Measurements from ENCODE around the gene UNC79. TPM values are rescaled to one million over a fixed set of nuclear protein-coding genes. Genes with fewer than 3 reads are reported as not detected.

UNC79 gene
- total RNA-seq, 1 donor from 2014 or later, result 0.03 TPM

GRCh38 chr14:93734086-93734822 is 303.5 kb downstream of the UNC79 start:
- H3K9me3 Mint-ChIP-seq, result no peaks in the 10 kb centered on the region
- no peak overlapping the region for H3K27ac Mint-ChIP-seq
- DNase-seq (ENCODE audit: low spot score), result no peak

DNA sequence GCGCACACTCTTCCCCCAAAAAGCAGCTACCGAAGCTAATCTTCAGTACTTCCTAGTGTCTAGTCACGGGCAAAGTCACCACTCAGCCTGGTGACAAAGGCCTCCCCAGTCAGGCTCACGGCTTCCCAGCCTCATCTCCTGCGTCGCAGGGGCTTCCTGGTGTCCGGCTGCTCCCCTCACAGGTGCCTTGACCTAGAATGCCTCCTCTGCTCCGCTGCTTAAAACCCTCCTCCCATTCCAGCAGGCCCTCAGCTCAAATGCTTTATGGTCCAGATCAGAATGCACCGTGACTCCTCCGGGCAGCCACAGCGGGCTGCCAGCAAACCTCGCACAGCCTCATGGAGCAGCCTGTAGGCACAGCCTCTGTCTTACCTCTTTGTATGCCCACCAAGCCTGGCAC is 304.5 kb downstream of the UNC79 start:
- intact Hi-C loops (cut with micrococcal nuclease), result no loop called here
- Mint-ChIP-seq H3K4me3 (no peak overlapping the region), H3K27ac (no peak overlapping the region), H3K4me1 (ENCODE audit: low read depth) (no peaks in the 10 kb centered on the region), H3K9me3 (no peaks in the 10 kb centered on the region), H3K27me3 (ENCODE audit: insufficient read depth) (no peaks in the 10 kb centered on the region), H3K36me3 (ENCODE audit: low read depth) (no peaks in the 10 kb centered on the region)
- no peak for DNase-seq (ENCODE audit: low spot score)

More at GRCh38 chr14:93734086-93734822, 303.5 kb downstream of the UNC79 start:
- Mint-ChIP-seq H3K4me3 (no peak overlapping the region), H3K4me1 (ENCODE audit: low read depth) (no peaks in the 10 kb centered on the region), H3K27me3 (ENCODE audit: insufficient read depth) (no peaks in the 10 kb centered on the region), H3K36me3 (ENCODE audit: low read depth) (no peaks in the 10 kb centered on the region)
- intact Hi-C loops (cut with micrococcal nuclease), result no loop called here

DNA sequence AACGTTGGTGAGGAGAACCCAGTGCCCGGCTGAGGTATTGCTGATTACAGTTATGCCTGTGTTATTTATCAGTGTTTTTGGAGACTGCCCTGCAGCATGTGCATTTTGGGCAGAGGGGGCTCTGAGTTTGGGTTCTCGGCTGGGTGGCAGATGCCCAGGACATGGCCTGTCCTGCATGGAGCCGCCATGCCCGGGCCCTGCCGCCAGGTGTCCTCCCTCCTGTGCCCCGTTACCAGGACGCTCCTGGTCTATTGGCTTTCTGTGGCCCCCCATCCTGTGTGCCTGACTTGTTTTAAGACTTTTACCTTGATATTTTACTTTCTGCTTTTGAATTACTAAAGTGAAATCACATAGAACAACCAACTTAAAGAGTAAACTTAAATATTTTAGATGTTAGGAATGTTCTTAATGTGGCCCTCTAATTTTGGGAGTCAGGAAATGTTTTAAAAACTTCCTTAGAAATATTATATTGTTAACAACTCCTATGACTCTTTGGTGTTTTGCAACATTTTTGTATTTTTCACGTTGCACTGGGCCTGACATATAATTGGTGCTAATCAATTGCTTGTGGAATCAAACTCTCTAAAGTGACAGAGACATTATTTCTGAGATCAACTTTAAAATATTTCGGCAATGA is 305.8 kb downstream of the UNC79 start:
- Mint-ChIP-seq H3K4me3 (no peak overlapping the region), H3K9me3 (no peaks in the 10 kb centered on the region), H3K27me3 (ENCODE audit: insufficient read depth) (no peaks in the 10 kb centered on the region), H3K4me1 (ENCODE audit: low read depth) (no peaks in the 10 kb centered on the region), H3K36me3 (ENCODE audit: low read depth) (no peaks in the 10 kb centered on the region), H3K27ac (no peak overlapping the region)
- intact Hi-C loops (cut with micrococcal nuclease), result no loop called here
- DNase-seq (ENCODE audit: low spot score), result no peak

- intact Hi-C loops (cut with micrococcal nuclease), result no loop called here
- Mint-ChIP-seq H3K27me3 (ENCODE audit: insufficient read depth) (no peaks in the 10 kb centered on the region), H3K4me3 (no peak overlapping the region), H3K36me3 (ENCODE audit: low read depth) (no peaks in the 10 kb centered on the region), H3K4me1 (ENCODE audit: low read depth) (no peaks in the 10 kb centered on the region), H3K9me3 (no peaks in the 10 kb centered on the region), H3K27ac (no peak overlapping the region)
- no peak for DNase-seq (ENCODE audit: low spot score)
Observed at GRCh38 chr14:93737634-93738033, 306.9 kb downstream of the UNC79 start.

DNA sequence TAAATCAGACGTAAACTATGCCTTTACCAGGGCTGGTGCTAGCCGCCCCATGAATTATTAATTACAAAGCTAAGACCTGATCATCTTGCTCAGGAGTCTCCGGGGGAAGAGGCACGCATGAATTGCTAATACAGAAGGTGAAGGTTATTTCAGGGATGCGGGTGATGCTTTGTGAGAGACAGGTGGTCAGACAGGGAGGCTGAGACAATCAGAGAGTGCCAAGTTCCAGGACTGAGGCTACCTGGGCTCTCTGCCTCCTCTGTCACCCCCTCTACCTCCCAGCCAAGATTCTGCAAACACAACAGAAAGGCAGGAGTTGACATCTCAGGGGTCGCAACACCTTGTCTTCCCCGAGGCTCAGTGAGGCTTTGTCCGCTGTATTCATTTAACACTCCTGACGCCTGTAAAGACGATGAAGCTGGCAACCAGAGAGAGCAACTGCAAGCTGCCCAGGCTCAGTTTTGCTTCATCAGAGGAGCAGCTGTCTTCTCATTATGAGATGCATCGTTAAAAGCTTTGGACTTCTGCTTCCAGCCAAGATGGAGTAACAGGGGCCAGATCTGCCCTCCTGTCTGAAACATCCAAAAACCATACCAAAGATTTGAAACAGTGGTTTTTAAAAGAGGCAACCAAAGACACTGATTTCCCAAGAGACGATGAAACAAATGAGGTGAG is 311.0 kb downstream of the UNC79 start:
- Mint-ChIP-seq H3K27ac (no peak overlapping the region), H3K4me1 (ENCODE audit: low read depth) (no peaks in the 10 kb centered on the region), H3K9me3 (no peaks in the 10 kb centered on the region), H3K4me3 (no peak overlapping the region), H3K36me3 (ENCODE audit: low read depth) (no peaks in the 10 kb centered on the region), H3K27me3 (ENCODE audit: insufficient read depth) (peaks cover 3% of the 10 kb centered on the region)
- intact Hi-C loops (cut with micrococcal nuclease), result loop anchor here (10.0 kb wide), 1 partner anchor 153 kb away; no protein-coding TSS in a partner anchor
- DNase-seq (ENCODE audit: low spot score), result no peak

DNA sequence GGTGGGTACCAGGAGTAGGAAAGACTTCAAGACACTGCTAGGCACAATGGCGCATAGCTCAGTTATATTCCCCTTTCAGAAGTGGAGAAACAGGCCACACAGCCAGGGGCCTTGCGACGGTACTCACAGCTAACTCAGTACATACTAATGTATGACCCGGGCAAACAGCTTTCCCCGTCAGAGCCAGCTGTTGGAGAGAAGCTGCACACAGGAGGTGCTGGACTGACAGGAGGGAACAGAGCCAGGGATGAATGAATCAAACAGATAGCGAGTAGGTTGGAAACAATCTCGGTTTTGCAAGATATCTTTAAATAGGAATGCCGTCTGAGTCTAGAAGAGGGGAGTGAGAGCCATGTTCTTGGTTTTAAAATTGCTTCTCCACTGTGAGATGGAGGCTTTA is 312.0 kb downstream of the UNC79 start:
- Mint-ChIP-seq H3K36me3 (ENCODE audit: low read depth) (no peaks in the 10 kb centered on the region), H3K27ac (no peak overlapping the region), H3K4me1 (ENCODE audit: low read depth) (no peaks in the 10 kb centered on the region)

GRCh38 chr14:93743270-93744060 is 312.7 kb downstream of the UNC79 start:
- DNase-seq (ENCODE audit: low spot score), result no peak
- no peak overlapping the region for H3K27ac Mint-ChIP-seq
- H3K4me3 Mint-ChIP-seq, result no peak overlapping the region
- intact Hi-C loops (cut with micrococcal nuclease), result loop anchor here (10.0 kb wide), 1 partner anchor 151 kb away; no protein-coding TSS in a partner anchor
- H3K27me3 Mint-ChIP-seq (ENCODE audit: insufficient read depth), result peaks cover 3% of the 10 kb centered on the region
- no peaks in the 10 kb centered on the region for H3K4me1 Mint-ChIP-seq (ENCODE audit: low read depth)
- no peaks in the 10 kb centered on the region for H3K9me3 Mint-ChIP-seq
- H3K36me3 Mint-ChIP-seq (ENCODE audit: low read depth), result no peaks in the 10 kb centered on the region

More for the DNA sequence above, 312.0 kb downstream of the UNC79 start:
- Mint-ChIP-seq H3K9me3 (no peaks in the 10 kb centered on the region), H3K27me3 (ENCODE audit: insufficient read depth) (peaks cover 3% of the 10 kb centered on the region), H3K4me3 (no peak overlapping the region)
- intact Hi-C loops (cut with micrococcal nuclease), result loop anchor here (10.0 kb wide), 1 partner anchor 152 kb away; no protein-coding TSS in a partner anchor
- no peak for DNase-seq (ENCODE audit: low spot score)

GRCh38 chr14:93744176-93744575 is 313.4 kb downstream of the UNC79 start:
- Mint-ChIP-seq H3K27me3 (ENCODE audit: insufficient read depth) (peaks cover 3% of the 10 kb centered on the region), H3K4me1 (ENCODE audit: low read depth) (no peaks in the 10 kb centered on the region), H3K36me3 (ENCODE audit: low read depth) (no peaks in the 10 kb centered on the region), H3K9me3 (no peaks in the 10 kb centered on the region), H3K27ac (no peak overlapping the region), H3K4me3 (no peak overlapping the region)
- intact Hi-C loops (cut with micrococcal nuclease), result loop anchor here (10.0 kb wide), 1 partner anchor 151 kb away; no protein-coding TSS in a partner anchor
- no peak for DNase-seq (ENCODE audit: low spot score)

DNA sequence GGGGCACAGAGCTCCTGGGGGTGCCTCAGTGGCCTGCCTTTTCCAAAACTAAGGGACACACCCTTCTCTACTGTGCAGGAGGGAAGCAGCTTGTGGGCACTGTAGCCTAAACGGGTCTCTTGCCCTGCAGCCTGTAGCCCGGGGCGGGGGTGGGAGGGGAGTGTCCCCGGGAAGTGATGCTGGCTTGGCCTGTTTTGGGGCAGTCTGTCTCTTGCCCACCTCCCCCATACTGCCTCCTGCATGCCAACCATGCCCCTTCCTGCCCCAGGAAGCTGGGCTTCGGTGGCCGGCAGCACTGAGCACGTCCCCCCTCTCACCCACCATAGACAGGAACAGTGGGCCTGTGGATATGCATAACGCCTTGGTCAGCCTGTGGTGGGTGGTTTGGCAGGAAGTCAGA is 314.1 kb downstream of the UNC79 start:
- Mint-ChIP-seq H3K36me3 (ENCODE audit: low read depth) (no peaks in the 10 kb centered on the region), H3K4me3 (no peak overlapping the region), H3K27ac (no peak overlapping the region), H3K4me1 (ENCODE audit: low read depth) (no peaks in the 10 kb centered on the region), H3K27me3 (ENCODE audit: insufficient read depth) (peaks cover 3% of the 10 kb centered on the region), H3K9me3 (no peaks in the 10 kb centered on the region)
- no peak for DNase-seq (ENCODE audit: low spot score)
- intact Hi-C loops (cut with micrococcal nuclease), result loop anchor here (10.0 kb wide), 1 partner anchor 150 kb away; no protein-coding TSS in a partner anchor

DNA sequence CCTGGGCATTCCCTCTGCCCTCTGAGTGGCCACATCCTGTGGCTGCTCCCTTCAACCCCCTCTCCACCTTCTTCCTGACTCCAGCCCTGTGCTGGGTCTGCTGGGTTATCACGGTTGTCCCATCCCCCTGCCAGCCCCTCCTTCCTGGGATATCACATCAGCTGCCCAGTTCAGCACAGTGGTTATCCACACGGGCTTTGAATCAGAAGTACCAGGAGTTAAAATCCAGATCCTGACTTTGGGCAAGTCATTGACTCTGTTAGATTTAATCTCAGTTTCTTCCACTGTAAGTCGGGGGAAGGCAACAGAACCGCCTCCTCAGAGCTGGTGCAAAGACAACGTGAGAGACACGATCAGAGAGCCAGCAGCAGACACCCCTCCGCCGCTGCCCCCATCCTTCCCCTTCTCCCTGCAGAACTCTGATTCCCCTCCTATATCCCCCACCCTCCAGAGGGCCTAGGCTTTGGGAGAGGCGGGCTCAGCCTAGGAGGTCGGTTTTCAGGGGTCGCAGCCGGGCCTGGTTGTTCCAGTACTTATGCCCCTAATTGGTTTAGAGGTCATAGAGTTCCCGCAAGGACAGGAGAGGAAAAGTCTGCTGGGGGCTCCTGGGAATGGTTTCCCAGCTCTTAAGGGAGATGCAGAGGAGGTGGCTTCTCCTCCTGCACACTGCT is 315.0 kb downstream of the UNC79 start:
- intact Hi-C loops (cut with micrococcal nuclease), result loop anchor here (10.0 kb wide), 1 partner anchor 149 kb away; no protein-coding TSS in a partner anchor
- peaks cover 3% of the 10 kb centered on the region for H3K27me3 Mint-ChIP-seq (ENCODE audit: insufficient read depth)
- H3K36me3 Mint-ChIP-seq (ENCODE audit: low read depth), result no peaks in the 10 kb centered on the region
- H3K9me3 Mint-ChIP-seq, result no peaks in the 10 kb centered on the region
- H3K4me1 Mint-ChIP-seq (ENCODE audit: low read depth), result no peaks in the 10 kb centered on the region
- no peak for DNase-seq (ENCODE audit: low spot score)
- H3K4me3 Mint-ChIP-seq, result no peak overlapping the region
- no peak overlapping the region for H3K27ac Mint-ChIP-seq

DNA sequence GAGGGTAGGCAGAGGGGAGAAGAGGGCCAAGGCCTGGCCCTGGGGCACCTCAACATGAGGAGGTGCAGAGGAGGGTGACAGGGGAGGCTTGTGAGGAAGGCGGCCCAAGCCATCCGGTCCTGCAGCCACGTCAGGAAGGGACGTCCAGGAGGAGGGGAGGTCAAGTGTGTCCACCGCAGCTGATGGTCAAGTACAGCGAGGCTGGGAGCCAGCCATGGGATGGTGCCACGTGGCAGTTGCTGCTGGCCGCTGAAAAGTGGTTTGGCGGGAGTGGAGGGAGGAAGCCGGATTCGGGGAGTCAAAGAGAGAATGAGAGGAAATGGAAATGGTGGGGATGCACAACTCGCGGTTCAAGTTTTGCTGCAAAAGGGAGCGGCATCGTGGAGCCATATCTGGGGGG is 316.4 kb downstream of the UNC79 start:
- Mint-ChIP-seq H3K27ac (no peak overlapping the region), H3K27me3 (ENCODE audit: insufficient read depth) (peaks cover 3% of the 10 kb centered on the region), H3K4me3 (no peak overlapping the region), H3K36me3 (ENCODE audit: low read depth) (no peaks in the 10 kb centered on the region), H3K4me1 (ENCODE audit: low read depth) (no peaks in the 10 kb centered on the region), H3K9me3 (no peaks in the 10 kb centered on the region)
- intact Hi-C loops (cut with micrococcal nuclease), result loop anchor here (10.0 kb wide), 1 partner anchor 148 kb away; no protein-coding TSS in a partner anchor
- DNase-seq (ENCODE audit: low spot score), result no peak

DNA sequence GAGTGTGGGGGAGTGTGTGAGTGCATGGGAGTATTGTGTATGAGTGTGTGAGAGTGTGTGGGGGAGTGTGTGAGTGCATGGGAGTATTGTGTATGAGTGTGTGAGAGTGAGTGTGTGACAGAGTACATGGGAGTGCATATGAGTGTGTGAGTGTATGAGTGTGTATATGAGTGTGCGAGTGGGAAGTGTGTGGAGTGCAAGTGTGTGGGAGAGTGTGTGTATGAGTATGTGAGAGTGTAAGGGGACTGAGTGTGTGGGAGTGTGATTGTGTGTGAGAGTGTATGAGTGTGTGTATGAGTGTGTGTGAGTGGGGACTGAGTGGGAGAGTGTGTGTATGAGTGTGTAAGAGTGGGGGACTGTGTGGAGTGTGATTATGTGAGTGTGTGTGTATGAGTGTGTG is 316.8 kb downstream of the UNC79 start:
- H3K9me3 Mint-ChIP-seq, result no peaks in the 10 kb centered on the region
- intact Hi-C loops (cut with micrococcal nuclease), result loop anchor here (10.0 kb wide), 1 partner anchor 147 kb away; no protein-coding TSS in a partner anchor
- H3K27me3 Mint-ChIP-seq (ENCODE audit: insufficient read depth), result peaks cover 3% of the 10 kb centered on the region
- H3K36me3 Mint-ChIP-seq (ENCODE audit: low read depth), result no peaks in the 10 kb centered on the region
- no peak for DNase-seq (ENCODE audit: low spot score)
- H3K4me3 Mint-ChIP-seq, result no peak overlapping the region
- H3K27ac Mint-ChIP-seq, result no peak overlapping the region
- H3K4me1 Mint-ChIP-seq (ENCODE audit: low read depth), result no peaks in the 10 kb centered on the region

All from activated T-helper 1 cell treated with anti-CD3 and anti-CD28 coated beads, Interleukin-12 subunit alpha, Interleukin-12 subunit beta, Interleukin-2, Interleukin-4 antibody, amounts not matched to agents 30 ng/mL and 10 ng/mL and 1 ng/mL, durations not matched to agents 14 hours and 24 hours and 36 hours (primary cell).